HUES6 (cell line): ENCODE results near the gene GSE1.

Experiments
- H3K27ac ChIP-seq: 2 replicates; pipeline ENCODE4 v1.7.0; 2013; ENCODE audit warnings: low read depth, mild to moderate bottlenecking, low read length, inconsistent platforms
- H3K27me3 ChIP-seq: 2 replicates; pipeline ENCODE4 v1.6.1; 2013; ENCODE audit warnings: low read length; ENCODE audit not compliant: control insufficient read depth, insufficient read depth
- H3K36me3 ChIP-seq: 2 replicates; pipeline ENCODE4 v1.6.1; 2013; ENCODE audit warnings: low read length; ENCODE audit not compliant: control insufficient read depth, insufficient read depth
- H3K4me1 ChIP-seq: 2 replicates; pipeline ENCODE4 v1.6.1; 2013; ENCODE audit warnings: low read length; ENCODE audit not compliant: control insufficient read depth, insufficient read depth
- H3K4me3 ChIP-seq: 2 replicates; pipeline ENCODE4 v1.5.1; 2013; ENCODE audit warnings: low read depth, low read length
- H3K9ac ChIP-seq: one replicate; pipeline ENCODE4 v1.6.1; 2013; ENCODE audit warnings: mild to moderate bottlenecking, low read length
- H3K9me3 ChIP-seq: 2 replicates; pipeline ENCODE4 v1.6.1; 2013; ENCODE audit warnings: low read depth, low read length; ENCODE audit not compliant: control insufficient read depth, insufficient read depth

The GSE1 gene

GRCh38 chr16:85629853-85630252, 16.7 kb downstream of the GSE1 start:
- Histone ChIP-seq H3K4me3 (no peak overlapping the region), H3K9ac (no peak overlapping the region), H3K27ac (no peak overlapping the region), H3K9me3 (peaks cover 14% of the 10 kb centered on the region), H3K4me1 (peaks cover 32% of the 10 kb centered on the region), H3K27me3 (no peaks in the 10 kb centered on the region), H3K36me3 (peaks cover 45% of the 10 kb centered on the region)

DNA sequence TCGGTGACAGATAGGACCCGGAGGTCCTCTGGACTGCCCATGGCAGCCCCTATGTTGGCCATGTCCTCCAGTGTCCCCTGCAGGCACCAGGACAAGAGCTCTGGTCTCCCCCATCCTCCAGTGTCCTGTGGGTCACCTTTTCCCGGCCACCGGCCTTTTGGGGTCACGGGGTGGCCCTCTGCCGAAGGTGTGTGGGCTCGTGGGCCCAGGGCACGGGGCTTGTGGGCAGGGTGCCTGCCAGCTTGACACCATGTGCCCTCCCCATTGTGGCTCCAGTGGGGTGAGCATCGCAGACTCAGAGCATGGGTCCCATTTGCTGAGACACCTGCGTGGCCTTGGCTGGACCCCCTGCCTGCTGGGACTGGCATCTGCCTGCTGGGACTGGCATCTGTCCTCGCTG, 18.1 kb downstream of the GSE1 start:
- H3K4me1 ChIP-seq, result peaks cover 24% of the 10 kb centered on the region
- H3K9ac ChIP-seq, result no peak overlapping the region
- peaks cover 14% of the 10 kb centered on the region for H3K9me3 ChIP-seq
- no peaks in the 10 kb centered on the region for H3K27me3 ChIP-seq
- H3K36me3 ChIP-seq, result peaks cover 54% of the 10 kb centered on the region
- H3K27ac ChIP-seq, result no peak overlapping the region
- H3K4me3 ChIP-seq, result no peak overlapping the region

GRCh38 chr16:85631802-85632393, 18.8 kb downstream of the GSE1 start:
- H3K9me3 ChIP-seq, result peaks cover 14% of the 10 kb centered on the region
- no peak overlapping the region for H3K27ac ChIP-seq
- H3K4me1 ChIP-seq, result peaks cover 17% of the 10 kb centered on the region; the same call in 1 of the 2 replicates
- H3K4me3 ChIP-seq, result no peak overlapping the region
- H3K27me3 ChIP-seq, result no peaks in the 10 kb centered on the region
- peaks cover 59% of the 10 kb centered on the region for H3K36me3 ChIP-seq
- H3K9ac ChIP-seq, result no peak overlapping the region

DNA sequence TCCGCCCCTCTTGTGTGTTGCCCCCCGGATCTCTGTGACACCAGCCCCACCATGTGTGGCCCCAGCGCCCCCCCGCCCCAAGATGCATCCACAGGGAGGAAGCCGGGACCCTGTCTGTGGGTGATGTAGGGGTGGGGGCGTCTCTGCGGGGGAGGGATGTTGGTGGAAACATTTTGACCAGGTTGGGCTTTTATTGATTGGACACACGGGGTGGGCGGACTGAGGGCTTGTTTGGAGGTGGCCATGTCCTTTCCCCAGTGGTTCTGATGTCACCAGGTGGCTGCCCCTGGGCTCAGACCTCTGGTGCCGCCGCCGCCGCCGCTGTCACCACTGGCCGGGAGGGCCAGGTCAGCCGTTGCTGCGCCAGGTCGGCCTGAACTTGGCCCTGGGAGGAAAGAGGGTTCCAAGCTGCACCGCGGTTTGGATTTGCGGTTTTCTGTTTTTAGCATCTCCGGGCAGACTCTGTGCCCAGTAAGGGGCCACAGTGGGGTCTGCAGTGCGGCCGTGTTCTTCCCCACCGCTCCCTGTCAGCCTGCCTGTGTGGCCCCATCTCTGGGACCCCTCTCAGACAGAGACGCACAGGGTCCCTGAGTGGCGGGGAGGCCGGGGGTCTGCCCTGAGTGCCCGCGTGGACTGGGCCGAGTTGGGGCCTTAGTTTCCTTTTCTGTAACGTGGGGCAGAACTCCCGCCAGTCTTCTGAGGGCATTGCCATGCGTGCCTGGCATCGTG, 19.8 kb downstream of the GSE1 start:
- peaks cover 61% of the 10 kb centered on the region for H3K36me3 ChIP-seq
- H3K4me3 ChIP-seq, result no peak overlapping the region
- H3K27ac ChIP-seq, result no peak overlapping the region
- H3K9me3 ChIP-seq, result peaks cover 14% of the 10 kb centered on the region
- H3K4me1 ChIP-seq, result peaks cover 17% of the 10 kb centered on the region; the same call in 1 of the 2 replicates
- H3K9ac ChIP-seq, result no peak overlapping the region
- H3K27me3 ChIP-seq, result no peaks in the 10 kb centered on the region

- Histone ChIP-seq H3K27me3 (no peaks in the 10 kb centered on the region), H3K9ac (no peak overlapping the region), H3K36me3 (peaks cover 62% of the 10 kb centered on the region), H3K4me3 (no peak overlapping the region), H3K4me1 (peaks cover 21% of the 10 kb centered on the region; the same call in 1 of the 2 replicates), H3K9me3 (peaks cover 14% of the 10 kb centered on the region), H3K27ac (no peak overlapping the region)
Measured at GRCh38 chr16:85633438-85633743, 20.3 kb downstream of the GSE1 start.

DNA sequence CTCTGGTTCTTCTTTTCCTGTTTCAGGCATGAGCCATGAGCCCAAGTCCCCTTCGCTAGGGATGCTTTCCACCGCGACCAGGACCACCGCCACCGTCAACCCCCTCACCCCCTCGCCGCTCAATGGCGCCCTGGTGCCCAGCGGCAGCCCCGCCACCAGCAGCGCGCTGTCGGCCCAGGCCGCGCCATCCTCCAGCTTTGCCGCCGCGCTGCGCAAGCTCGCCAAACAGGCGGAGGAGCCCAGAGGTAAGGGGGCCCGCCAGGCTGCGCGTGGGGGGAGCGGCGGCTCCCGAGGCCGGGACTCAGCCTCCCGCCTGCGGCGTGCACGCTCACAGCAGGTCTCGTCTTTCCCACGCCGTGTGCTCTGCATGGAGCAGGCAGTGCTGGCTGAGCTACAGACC, 20.8 kb downstream of the GSE1 start:
- H3K27ac ChIP-seq, result no peak overlapping the region
- H3K4me3 ChIP-seq, result no peak overlapping the region
- peaks cover 21% of the 10 kb centered on the region; the same call in 1 of the 2 replicates for H3K4me1 ChIP-seq
- no peaks in the 10 kb centered on the region for H3K27me3 ChIP-seq
- no peak overlapping the region for H3K9ac ChIP-seq
- peaks cover 13% of the 10 kb centered on the region for H3K9me3 ChIP-seq
- peaks cover 57% of the 10 kb centered on the region for H3K36me3 ChIP-seq

DNA sequence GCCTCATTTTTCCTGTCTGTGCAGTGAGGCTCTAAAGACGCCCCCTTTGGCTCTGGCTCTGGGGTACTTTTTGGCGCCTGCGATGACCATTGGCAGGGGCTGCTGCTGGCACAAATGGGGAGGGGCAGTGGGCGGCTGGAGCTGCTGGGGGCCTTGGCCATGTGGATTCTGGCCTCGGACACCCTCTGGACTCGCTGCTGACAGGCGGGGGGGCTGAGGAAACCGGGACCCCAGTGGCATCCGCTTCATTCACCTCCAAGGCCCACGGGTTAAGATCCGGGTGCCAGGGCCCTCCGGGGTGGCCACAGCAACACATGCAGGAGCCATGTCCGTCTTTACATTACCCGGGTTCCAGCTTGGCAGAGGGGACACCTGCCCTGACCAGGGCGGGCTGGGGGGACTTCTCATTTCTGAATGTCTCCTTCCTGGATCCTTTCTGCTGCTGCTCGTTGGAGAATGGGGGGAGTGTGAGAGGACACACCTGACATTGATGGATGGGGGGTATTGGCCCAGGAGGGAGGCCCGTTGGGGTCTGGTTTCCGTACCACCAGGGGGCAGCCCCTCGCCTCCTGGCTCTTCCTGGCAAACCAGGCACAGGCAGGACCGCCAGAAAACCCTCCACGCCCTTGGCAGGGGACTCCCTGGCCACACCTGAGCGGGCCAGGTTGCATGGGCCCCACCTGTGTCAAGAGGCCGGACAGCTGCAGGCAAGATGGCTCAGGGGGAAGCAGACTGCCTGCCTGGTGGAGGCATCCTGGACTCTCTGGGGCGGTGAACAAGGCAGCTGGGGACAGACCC, 21.8 kb downstream of the GSE1 start:
- no peaks in the 10 kb centered on the region for H3K27me3 ChIP-seq
- H3K9ac ChIP-seq, result peak overlapping the region; percentile 13
- peaks cover 3% of the 10 kb centered on the region for H3K9me3 ChIP-seq
- peaks cover 46% of the 10 kb centered on the region for H3K36me3 ChIP-seq
- H3K4me3 ChIP-seq, result no peak overlapping the region
- H3K27ac ChIP-seq, result no peak overlapping the region
- H3K4me1 ChIP-seq, result peaks cover 21% of the 10 kb centered on the region; the same call in 1 of the 2 replicates

GRCh38 chr16:85635545-85636140, 22.5 kb downstream of the GSE1 start:
- Histone ChIP-seq H3K36me3 (peaks cover 44% of the 10 kb centered on the region), H3K9me3 (no peaks in the 10 kb centered on the region), H3K27me3 (no peaks in the 10 kb centered on the region), H3K4me1 (peaks cover 21% of the 10 kb centered on the region; the same call in 1 of the 2 replicates), H3K9ac (peak overlapping the region; percentile 13), H3K27ac (no peak overlapping the region), H3K4me3 (no peak overlapping the region)

GRCh38 chr16:85636234-85636812, 23.2 kb downstream of the GSE1 start:
- Histone ChIP-seq H3K27ac (no peak overlapping the region), H3K27me3 (no peaks in the 10 kb centered on the region), H3K4me1 (peaks cover 21% of the 10 kb centered on the region; the same call in 1 of the 2 replicates), H3K9me3 (no peaks in the 10 kb centered on the region), H3K9ac (no peak overlapping the region), H3K4me3 (no peak overlapping the region), H3K36me3 (peaks cover 45% of the 10 kb centered on the region)

GRCh38 chr16:85637061-85637807, 24.1 kb downstream of the GSE1 start:
- Histone ChIP-seq H3K36me3 (peaks cover 51% of the 10 kb centered on the region), H3K4me1 (peaks cover 18% of the 10 kb centered on the region; the same call in 1 of the 2 replicates), H3K4me3 (no peak overlapping the region), H3K9ac (no peak overlapping the region), H3K27me3 (no peaks in the 10 kb centered on the region), H3K27ac (0 out of 2 replicates have a peak overlapping the region, but pooled peaks have one; percentile 47), H3K9me3 (no peaks in the 10 kb centered on the region)
